Measurements from ENCODE around the gene RARRES1.

Gene RARRES1

GRCh38 chr3:158731938-158732855, at the start of gene RARRES1:
Gene RARRES1 (minus strand): TSS chr3:158732457. CDS start chr3:158732415, 42 bp downstream.
- peak; percentile 42 for DNase-seq

- DNase-seq, result no peak
Measured at GRCh38 chr3:158781849-158782248, 49.6 kb upstream of the RARRES1 start.

- DNase-seq, result no peak
Measured at GRCh38 chr3:158781191-158781590, 48.9 kb upstream of the RARRES1 start.

- no peak for DNase-seq
Measured at GRCh38 chr3:158780766-158781165, 48.5 kb upstream of the RARRES1 start.

- DNase-seq, result no peak
Measured at GRCh38 chr3:158777161-158777873, 45.1 kb upstream of the RARRES1 start.

- no peak for DNase-seq
Measured at GRCh38 chr3:158776531-158776930, 44.3 kb upstream of the RARRES1 start.

GRCh38 chr3:158775426-158776410, 43.5 kb upstream of the RARRES1 start:
- no peak for DNase-seq

GRCh38 chr3:158774965-158775364, 42.7 kb upstream of the RARRES1 start:
- DNase-seq, result no peak

GRCh38 chr3:158773845-158774830, 41.9 kb upstream of the RARRES1 start:
- no peak for DNase-seq

- DNase-seq, result no peak
Measured at GRCh38 chr3:158773166-158773565, 40.9 kb upstream of the RARRES1 start.

GRCh38 chr3:158771982-158772381, 39.7 kb upstream of the RARRES1 start:
- no peak for DNase-seq

- no peak for DNase-seq
Measured at GRCh38 chr3:158771577-158771976, 39.3 kb upstream of the RARRES1 start.

- no peak for DNase-seq
Measured at GRCh38 chr3:158770741-158771350, 38.6 kb upstream of the RARRES1 start.

- DNase-seq, result no peak
Measured at GRCh38 chr3:158769952-158770740, 37.9 kb upstream of the RARRES1 start.

- no peak for DNase-seq
Measured at GRCh38 chr3:158769549-158769948, 37.3 kb upstream of the RARRES1 start.

- DNase-seq, result no peak
Measured at GRCh38 chr3:158768881-158769543, 36.8 kb upstream of the RARRES1 start.

GRCh38 chr3:158768361-158768787, 36.1 kb upstream of the RARRES1 start:
- no peak for DNase-seq

GRCh38 chr3:158766364-158766763, 34.1 kb upstream of the RARRES1 start:
- no peak for DNase-seq

- no peak for DNase-seq
Measured at GRCh38 chr3:158765518-158766205, 33.4 kb upstream of the RARRES1 start.
